Esophagus muscularis mucosa (tissue), 3 donors: ENCODE data around the gene BNIP3.

Experiments
- CTCF ChIP-seq, 3 experiments: fragments of 200-600 bp in 2 of 3; fragments of 450-650 bp in 1 of 3; sonication (generic) in 2 of 3; IDR thresholded peaks; one replicate each; pipeline ENCODE4 v1.5.1; 2017 to 2019; ENCODE audit warnings: antibody characterized with exemption in 3 of 3, mild to moderate bottlenecking in 2 of 3, moderate library complexity in 1 of 3
- POLR2A ChIP-seq: fragments of 450-650 bp; IDR thresholded peaks from one replicate; pipeline ENCODE4 v1.6.1; 2017; ENCODE audit warnings: antibody characterized with exemption, moderate library complexity, mild to moderate bottlenecking, low read depth
- POLR2AphosphoS5 ChIP-seq, 2 donors: sonication (generic); formaldehyde crosslinking; IDR thresholded peaks; one replicate each; pipeline ENCODE4 v1.6.1; 2017; ENCODE audit warnings: antibody characterized with exemption in 2 of 2

- no peak for TF ChIP-seq POLR2AphosphoS5 (IDR thresholded peaks at IDR 0.05)
- no peak for TF ChIP-seq CTCF (IDR thresholded peaks at IDR 0.05)
- TF ChIP-seq POLR2A = no peak
Measured at GRCh38 chr10:131920693-131921092, 61.0 kb downstream of the BNIP3 start.
